Superior temporal gyrus (tissue), 1 donor: ENCODE data around the gene GSTA5.
"Not testable (repeated sequence)": the region's sequence is repeated elsewhere in the genome, so short reads cannot be mapped to it uniquely, and the experiment has no call there.

ENCODE experiments used
- DNase-seq: peaks from one replicate; pipeline ENCODE4 v3.0.0-alpha.2; 2016; ENCODE audit errors: extremely low spot score

GSTA5 gene

DNA sequence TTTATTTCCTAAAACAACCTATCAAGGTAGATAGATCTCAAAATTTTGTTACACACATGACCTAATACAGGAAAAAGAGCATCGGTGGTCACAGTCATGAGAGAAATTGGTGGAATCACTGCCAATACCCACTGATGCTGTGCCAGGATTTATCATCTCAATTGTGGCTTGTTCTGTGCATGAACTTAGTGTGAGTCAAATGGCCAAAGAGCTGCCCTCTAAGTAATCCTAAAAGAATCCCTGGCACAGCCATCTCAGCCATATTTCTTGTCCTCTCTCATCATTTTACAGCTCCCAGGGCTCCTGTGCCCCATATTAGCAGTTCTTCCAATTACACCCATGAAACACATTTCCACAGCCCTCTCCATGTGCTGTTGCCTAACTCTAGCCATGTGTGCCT, 6.1 kb downstream of the GSTA5 start:
- no peak for DNase-seq

DNA sequence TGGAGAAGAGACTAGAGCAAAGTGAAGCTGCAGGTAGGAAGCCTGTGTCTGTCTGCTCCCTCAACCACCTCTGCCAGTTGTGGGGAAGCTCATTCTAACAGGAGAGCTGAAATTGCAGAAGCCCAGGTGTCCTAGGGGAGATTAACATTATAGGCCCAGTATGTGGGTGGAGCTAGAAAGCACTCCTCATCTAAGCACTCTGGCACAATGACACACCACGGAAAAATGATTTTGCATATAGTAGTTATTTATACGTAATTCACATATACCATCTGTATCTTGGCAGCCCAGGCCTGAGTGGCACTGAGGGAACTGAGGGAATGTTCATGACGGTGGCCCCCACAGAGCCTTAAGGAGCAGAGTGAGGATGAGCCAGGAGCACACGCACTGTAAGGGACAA, 9.7 kb downstream of the GSTA5 start:
- not testable (repeated sequence) for DNase-seq

DNA sequence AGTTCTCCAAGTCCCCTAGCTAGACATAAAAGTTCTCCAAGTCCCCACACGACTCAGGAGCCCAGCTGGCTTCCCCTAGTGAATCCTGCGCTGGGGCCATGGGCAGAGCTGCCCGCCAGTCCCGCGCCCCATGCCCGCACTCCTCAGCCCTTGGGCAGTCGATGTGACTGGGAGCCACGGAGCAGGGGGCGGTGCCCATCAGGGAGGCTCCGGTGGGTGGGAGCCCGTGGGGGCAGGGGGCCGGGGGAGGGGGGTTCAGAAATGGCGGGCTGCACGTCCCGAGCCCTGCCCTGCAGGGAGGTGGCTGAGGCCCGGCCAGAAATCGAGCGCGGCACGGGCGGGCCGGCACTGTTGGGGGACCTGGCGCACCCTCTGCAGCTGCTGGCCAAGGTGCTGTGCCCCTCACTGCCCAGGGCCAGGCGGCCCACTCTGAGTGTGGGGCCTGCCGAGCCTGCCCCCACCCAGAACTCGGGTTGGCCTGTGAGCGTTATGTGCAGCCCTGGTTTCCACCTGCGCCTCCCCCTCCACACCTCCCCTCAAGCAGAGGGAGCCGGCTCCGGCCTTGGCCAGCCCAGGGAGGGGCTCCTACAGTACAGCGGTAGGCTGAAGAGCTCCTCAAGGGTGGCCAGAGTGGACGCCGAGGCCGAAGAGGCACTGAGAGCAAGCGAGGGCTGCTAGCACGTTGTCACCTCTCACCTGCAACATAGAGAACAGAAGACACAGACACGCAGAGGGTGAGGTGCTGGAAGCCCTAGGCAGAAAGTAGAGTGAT, 11.4 kb downstream of the GSTA5 start:
- no peak for DNase-seq

DNA sequence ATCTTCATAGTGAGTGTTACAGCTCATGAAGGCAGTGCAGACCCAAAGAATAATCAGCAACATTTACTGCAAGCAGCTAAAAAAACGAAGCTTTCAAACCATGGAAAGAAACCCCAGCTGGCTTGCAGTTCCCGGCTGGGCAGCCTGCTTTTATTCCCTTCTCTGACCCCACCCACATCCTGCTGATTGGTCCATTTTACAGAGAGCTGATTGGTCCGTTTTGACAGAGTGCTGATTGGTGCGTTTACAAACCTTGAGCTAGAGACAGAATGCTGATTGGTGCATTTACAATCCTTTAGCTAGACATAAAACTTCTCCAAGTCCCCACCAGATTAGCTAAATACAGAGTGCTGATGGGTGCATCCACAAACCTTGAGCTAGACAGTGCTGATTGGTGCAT, 12.0 kb downstream of the GSTA5 start:
- DNase-seq, result not testable (repeated sequence)

DNA sequence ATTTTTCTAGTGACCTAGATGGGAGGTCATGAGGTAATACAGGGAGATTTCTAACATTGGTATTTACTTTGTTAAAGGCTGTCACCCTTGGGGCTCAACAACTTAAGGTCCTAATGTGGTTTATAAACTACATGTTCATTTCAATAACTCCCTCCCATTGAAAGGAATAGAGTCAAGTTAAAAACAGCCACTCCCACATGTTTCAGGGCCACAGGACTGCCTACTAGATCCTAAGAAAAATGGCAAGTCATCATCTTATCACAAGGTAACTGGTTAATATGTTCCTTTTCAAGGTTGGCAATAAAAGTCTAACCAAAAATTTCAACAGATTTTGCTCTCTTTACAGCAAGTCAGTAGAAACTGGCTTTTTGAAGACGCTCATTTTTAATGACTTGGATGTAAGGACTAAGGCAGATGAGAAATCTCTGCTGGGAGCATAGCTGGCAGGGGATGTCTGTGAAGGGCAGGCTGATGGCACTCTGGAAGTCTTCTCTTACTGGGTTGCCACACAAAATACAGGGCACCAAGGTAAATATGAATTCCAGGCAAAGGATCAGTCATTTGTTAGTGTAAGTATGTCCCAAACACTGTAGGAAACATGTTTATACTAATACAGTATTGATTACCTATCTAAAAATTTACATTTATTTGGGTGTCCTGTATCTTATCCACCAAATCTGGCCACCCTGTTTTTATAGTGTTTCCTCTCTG, 13.4 kb downstream of the GSTA5 start:
- DNase-seq, result not testable (repeated sequence)

DNA sequence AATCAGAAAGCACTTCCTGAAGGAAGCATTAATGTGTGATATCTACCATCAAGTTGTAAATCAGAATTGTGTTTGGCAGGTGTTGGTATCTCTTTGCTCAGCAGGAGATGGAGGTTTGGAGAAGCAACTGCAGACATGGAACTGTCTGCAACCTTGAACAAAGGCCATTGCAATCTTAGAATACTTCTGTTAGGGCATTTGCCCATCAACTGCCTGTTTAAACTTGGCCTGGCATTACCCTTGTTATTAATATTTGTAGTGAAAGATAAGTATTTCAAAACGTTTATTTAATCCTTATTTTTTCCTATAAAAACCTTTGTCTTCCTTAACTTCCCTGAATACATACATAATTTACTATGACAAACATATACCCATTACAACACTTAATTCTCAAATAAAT, 14.1 kb downstream of the GSTA5 start:
- DNase-seq, result no peak

DNA sequence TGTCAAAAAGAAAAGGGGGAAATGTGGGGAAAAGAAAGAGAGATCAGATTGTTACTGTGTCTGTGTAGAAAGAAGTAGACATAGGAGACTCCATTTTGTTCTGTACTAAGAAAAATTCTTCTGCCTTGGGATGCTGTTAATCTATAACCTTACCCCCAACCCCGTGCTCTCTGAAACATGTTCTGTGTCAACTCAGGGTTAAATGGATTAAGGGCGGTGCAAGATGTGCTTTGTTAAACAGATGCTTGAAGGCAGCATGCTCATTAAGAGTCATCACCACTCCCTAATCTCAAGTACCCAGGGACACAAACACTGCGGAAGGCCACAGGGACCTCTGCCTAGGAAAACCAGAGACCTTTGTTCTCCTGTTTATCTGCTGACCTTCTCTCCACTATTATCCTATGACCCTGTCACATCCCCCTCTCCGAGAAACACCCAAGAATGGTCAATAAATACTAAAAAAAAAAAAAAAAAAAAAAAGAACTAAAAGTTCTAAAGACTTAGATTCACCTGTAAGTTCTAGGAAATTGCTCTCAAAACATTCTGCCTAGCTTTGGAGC, 14.6 kb downstream of the GSTA5 start:
- DNase-seq, result not testable (repeated sequence)

DNA sequence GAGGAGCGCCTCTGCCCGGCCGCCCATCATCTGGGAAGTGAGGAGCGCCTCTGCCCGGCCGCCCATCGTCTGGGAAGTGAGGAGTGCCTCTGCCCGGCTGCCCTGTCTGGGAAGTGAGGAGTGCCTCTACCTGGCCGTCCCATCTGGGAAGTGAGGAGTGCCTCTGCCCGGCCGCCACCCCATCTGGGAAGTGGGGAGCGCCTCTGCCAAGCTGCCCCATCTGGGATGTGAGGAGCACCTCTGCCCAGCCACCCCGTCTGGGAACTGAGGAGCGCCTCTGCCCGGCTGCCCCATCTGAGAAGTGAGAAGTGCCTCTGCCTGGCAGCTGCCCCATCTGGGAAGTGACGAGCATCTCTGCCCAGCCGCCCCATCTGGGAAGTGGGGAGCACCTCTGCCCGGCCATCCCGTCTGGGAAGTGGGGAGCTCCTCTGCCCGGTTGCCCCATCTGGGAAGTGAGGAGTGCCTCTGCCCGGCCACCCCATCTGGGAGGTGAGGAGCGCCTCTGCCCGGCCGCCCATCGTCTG, 15.3 kb downstream of the GSTA5 start:
- not testable (repeated sequence) for DNase-seq

DNA sequence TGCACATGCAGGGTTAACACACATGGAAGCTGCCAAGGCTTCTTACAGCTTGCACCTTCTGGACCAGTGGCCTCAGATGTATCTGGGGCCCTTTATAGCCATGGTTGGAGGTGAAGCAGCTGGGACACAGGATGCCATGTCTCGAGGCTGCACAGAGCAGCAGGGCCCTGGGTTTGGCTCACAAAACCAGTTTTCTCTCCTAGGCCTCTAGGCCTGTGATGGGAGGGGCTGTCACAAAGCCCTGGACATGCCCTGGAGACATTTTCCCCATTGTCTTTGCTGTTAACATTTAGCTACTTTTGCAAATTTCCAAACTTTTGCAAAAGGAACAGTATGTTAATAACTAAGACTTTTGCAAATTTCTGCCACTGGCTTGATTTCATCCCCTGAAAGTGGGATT, 18.8 kb downstream of the GSTA5 start:
- DNase-seq, result no peak

DNA sequence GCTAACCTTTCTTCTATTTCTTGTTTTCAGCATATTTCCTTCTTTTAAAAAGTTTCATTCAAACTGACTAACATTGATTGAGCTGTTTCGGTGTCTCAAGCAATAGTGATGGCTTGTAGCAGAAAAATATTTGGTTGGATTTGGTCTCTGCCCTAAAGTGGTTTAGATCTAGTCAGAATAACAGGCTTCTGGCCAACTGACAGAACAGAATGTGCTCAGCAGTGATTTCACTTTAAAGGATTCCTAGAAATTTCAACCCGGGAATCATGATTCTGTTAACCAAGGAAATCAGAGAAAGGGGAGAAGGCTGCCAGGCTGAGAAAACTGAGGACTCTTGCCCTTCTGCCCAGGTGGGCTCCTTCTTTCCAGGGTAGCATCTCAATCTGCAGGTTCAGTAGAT, 20.4 kb downstream of the GSTA5 start:
- no peak for DNase-seq

DNA sequence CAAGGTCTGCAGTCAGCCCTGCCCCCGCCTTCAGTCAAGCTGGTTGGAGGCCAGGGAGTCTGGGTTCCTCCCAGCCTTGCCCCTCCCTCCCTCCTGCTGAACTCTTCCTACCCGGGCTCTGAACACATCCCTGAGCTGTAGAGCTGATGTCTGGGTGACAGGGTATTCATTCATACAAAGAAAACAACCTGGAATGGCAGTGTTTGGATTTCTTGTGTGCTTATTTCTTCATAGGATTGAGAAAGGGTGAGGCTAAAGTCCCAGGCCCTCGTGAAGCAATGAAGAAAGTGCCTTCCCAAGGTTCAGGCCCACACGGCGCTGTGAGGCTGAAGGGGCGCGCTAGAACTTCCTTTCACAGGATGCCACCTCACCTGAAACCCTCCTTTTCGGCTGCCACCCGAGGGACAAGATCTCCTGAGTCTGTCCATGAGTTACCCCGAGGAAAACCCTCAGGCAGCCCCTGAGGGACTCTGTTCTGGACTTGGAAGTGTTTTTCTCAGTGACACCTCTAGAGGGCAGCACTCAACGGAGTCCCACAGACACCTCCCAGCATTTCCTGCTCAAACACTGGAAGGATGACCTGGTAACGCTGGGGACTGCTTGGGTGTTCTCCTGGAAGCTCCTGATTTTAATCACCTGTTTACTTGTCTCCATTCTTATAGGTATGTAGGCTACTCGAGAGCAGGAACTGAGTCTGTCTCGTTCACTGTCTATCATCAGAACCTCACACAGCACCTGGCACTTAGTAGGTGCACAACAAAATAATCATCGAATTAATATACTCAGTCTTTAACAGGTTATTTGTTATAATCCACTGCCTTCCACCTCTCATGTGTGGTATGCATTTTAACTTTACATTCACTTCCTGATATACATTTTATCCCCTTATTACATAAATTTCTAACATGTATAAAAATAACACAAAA, 25.2 kb downstream of the GSTA5 start:
- peak; percentile 23 for DNase-seq

DNA sequence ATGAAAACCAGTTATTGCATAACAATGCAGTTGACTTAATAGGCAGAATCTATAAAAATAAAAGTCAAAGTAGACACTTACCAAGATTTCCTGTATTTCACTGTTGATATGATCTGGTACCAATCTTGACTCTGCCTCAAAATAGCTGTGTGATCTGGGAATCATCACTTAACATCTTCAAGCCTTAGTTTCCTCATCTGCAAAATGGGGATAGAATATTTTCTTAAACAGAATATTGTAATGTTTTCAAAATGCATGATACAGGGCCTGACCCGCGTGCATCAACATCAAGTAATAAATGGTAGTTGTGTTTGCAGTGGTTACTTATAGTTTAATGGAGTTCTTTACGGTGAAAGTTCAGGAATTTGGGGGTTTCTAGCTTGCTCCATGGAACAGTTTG, 26.1 kb downstream of the GSTA5 start:
- not testable (repeated sequence) for DNase-seq

DNA sequence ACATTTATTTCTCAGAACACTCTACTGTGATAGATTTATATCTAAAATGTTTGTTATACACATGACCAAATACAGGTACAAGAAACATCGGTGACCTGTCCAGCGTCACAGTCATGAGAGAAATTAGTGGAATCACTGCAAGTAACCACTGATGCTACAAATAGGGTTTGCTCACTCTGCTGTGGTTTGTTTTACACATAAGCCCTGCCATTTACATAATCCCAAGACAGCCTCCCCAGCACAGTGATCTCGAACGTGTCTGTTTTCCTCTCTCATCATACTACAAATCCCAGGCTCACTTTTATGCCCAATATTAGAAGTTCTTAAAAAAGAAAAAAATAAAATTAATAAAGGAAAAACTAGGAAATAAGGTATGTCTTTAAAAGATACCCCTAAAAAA, 30.8 kb downstream of the GSTA5 start:
- not testable (repeated sequence) for DNase-seq

DNA sequence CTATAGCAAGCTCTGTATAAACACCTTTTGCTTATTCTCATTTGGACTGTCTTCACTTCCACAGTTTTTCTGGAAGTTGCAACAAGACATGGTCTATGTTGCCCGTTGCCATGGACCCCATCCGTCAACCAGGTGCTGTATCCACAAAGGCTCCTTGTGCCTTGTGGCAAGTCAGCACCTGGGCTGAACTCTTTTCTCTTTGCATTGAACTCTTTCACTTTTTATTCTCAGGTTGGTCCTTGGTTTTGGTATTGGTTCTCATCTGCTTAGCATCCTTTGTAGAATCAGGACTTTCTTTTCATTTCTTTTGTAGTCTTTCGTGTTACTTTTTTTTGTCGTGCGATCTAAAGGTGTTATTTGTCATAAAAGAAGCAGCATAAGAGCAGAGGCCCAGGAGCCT, 32.0 kb downstream of the GSTA5 start:
- DNase-seq, result no peak

DNA sequence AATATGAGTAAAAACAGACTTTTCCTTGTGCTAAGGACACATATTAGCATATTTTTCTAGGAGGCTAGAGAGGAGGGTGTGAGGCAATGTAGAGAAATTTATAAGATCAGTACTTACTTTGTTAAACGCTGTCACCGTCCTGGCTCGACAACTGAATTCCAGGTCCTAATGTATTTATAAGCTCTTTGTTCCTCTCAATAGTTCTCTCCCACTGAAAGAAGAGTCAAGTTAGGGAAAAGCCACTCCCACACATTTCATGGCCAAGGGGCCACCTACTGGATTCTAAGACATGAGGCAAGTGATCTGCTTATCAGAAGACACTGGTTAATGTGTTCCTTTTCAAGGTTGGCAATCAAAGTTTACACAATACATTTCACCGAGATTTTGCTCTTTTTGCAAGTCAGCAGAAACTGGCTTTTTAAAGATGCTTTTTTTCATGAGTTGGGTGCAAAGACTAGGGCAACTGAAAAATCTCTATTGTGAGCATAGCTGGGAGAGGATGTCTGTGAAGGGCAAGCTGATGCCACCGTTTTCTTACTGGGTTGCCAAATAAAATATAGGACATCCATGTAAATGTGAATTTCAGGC, 36.9 kb downstream of the GSTA5 start, which contains the start of gene GSTA1:
Gene GSTA1 (minus strand): TSS at position 149 of the 588 bp plus-strand sequence. CDS start 4,549 bp downstream, outside the sequence.
- not testable (repeated sequence) for DNase-seq

DNA sequence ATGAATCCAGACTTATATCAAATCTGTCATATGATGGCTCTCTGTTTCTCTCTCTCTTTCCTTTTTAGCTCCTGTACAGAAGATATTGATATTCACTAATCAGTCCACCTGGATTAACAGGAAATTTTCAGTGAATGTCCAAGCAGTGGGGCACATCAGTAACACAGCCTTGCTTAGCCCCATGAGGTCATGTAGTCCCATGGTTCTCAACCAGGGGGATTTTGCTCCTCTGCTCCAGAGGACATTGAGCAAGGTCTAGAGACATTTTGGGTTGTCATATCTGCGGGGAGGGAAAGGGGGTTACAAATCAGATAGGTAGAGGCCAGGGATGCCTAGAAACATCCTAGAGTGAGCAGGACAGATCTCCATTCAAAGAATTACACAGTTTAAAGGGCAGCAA, 37.8 kb downstream of the GSTA5 start:
- DNase-seq, result no peak

DNA sequence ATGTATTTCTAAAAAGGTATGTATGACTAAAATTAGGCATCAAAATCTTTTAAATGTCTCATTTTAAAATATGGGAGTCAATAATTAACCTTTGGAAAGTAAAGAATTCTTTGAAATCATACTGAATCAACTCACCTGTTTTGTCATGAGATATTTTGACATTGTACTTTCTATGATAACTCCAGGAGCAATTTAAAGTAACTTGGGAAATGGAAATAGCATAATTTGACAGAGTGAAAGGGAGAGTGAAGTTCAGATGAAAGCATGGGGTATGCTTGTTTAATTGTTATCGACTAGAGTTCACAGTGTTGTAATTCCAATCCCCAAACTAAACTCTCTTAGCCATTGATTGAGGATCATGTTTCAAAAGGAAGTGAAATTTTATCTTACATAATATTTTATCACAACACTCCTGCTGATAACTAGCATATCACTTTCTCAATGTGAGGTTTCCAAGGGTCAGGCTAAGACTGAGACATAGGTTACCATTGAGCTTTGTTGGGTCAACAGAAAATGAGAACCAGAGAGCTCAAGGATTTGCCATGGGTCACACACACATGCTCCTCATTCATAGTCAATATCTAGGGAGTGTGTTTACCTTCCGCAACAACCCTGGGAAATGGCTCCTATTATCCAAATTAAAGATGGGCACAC, 39.3 kb downstream of the GSTA5 start:
- no peak for DNase-seq

DNA sequence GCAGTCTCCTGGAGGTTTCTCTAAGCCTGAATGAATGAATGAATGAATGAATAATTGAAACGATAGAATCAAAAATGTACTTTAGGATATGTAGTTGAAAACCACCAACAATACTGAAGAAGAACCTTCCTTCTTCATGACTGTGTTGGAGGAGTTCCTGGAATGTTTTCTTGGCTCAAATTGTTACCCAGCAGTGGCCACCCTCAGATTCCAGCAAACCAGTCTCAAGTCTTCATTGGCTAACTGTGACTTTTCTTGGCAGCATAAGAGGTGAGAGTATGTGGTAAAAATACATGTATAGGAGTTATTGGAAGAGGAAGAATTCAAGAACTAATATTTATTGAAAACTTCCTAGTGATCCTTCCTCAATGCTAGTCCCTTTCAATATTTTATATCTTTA, 41.3 kb downstream of the GSTA5 start:
- DNase-seq, result not testable (repeated sequence)

DNA sequence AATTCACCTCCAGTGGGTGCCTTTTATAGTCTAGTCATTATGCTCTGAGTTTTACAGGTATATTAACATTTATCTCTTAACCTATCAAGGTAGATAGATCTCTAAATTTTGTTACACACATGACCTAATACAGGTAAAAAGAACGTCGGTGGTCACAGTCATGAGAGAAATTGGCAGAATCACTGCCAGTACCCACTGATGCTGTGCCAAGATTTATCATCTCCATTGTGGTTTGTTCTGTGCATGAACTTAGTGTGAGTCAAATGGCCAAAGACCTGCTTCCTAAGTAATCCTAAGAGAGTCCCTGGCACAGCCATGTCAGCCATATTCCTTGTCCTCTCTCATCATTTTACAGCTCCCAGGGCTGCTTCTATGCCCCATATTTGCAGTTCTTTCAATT, 46.2 kb downstream of the GSTA5 start:
- DNase-seq, result not testable (repeated sequence)

DNA sequence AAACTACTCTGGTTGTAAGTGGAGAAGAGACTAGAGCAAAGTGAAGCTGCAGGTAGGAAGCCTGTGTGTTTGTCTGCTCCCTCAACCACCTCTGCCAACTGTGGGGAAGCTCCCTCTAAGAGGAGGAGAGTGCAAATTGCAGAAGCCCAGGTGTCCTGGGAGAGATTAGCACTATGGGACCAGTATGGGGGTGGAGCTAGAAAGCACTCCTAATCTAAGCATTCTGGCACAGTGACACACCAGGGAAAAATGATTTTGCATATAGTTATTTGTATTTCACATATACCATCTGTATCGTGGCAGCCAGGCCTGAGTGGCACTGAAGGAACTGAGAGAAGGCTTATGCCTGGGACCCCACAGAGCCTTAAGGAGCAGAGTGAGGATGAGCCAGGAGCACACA, 49.8 kb downstream of the GSTA5 start:
- no peak for DNase-seq

DNA sequence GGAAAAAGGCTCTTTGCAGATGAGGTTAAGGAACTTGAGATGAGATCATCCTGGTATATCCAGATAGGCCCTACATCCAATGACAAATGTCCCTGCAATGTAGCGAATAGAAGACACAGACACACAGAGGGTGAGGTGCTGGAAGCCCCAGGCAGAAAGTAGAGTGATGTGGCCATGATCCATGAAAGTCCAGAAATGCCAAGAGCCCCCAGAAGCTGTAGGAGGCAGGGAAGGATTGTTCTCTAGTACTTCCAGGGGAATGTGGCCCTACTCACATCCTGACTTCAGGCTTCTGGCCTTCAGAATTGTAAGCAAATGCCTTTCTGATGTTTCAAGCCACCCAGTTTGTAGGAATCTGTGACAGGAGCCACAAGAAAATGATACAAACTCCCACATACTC, 51.0 kb downstream of the GSTA5 start:
- DNase-seq, result not testable (repeated sequence)
